Skeletal muscle tissue (tissue), 4 donors: Measurements from ENCODE around the gene GATD1. TPM values are rescaled to one million over a fixed set of nuclear protein-coding genes. Genes with fewer than 3 reads are reported as not detected.
A peak's percentile ranks its signal among the peaks of the same experiment; 100 is the strongest.
"Not testable (repeated sequence)": the region's sequence is repeated elsewhere in the genome, so short reads cannot be mapped to it uniquely, and the experiment has no call there.

Experiments used
- H3K27ac ChIP-seq: one replicate; pipeline ENCODE4 v1.7.0; 2013; ENCODE audit warnings: mild to moderate bottlenecking, low read depth, low read length, inconsistent platforms
- H3K27me3 ChIP-seq, 3 donors: one replicate each; pipeline ENCODE4 v1.7.0; 2013; ENCODE audit warnings: low read length in 3 of 3; ENCODE audit not compliant: control insufficient read depth in 3 of 3, insufficient read depth in 3 of 3
- H3K36me3 ChIP-seq, 3 donors: one replicate each; pipeline ENCODE4 v1.7.0; 2013; ENCODE audit warnings: low read length in 3 of 3; ENCODE audit not compliant: control insufficient read depth in 3 of 3, insufficient read depth in 3 of 3
- H3K4me1 ChIP-seq, 3 donors: one replicate each; pipeline ENCODE4 v1.7.0; 2013; ENCODE audit warnings: low read length in 3 of 3, mild to moderate bottlenecking in 3 of 3; ENCODE audit not compliant: control insufficient read depth in 3 of 3, insufficient read depth in 3 of 3
- H3K4me3 ChIP-seq, 3 donors: one replicate each; pipeline ENCODE4 v1.7.0; 2013; ENCODE audit warnings: low read length in 3 of 3
- H3K9ac ChIP-seq, 3 donors: one replicate each; pipeline ENCODE4 v1.7.0; 2013; ENCODE audit warnings: low read length in 3 of 3, mild to moderate bottlenecking in 3 of 3, moderate library complexity in 2 of 3, low read depth in 1 of 3
- H3K9me3 ChIP-seq, 3 donors: one replicate each; pipeline ENCODE4 v1.7.0; 2013; ENCODE audit warnings: low read length in 3 of 3; ENCODE audit not compliant: control insufficient read depth in 3 of 3
- total RNA-seq: library from RNA; depleted of rRNA; stranded (reverse); fragments of >200 nt; gene quantifications from one replicate; pipeline ENCODE4 v1.2.3, GENCODE V29; 2014
- donor health status: Osteomylitis.

The GATD1 gene
- total RNA-seq, 1 donor from 2014 or later: 14.6 TPM

DNA sequence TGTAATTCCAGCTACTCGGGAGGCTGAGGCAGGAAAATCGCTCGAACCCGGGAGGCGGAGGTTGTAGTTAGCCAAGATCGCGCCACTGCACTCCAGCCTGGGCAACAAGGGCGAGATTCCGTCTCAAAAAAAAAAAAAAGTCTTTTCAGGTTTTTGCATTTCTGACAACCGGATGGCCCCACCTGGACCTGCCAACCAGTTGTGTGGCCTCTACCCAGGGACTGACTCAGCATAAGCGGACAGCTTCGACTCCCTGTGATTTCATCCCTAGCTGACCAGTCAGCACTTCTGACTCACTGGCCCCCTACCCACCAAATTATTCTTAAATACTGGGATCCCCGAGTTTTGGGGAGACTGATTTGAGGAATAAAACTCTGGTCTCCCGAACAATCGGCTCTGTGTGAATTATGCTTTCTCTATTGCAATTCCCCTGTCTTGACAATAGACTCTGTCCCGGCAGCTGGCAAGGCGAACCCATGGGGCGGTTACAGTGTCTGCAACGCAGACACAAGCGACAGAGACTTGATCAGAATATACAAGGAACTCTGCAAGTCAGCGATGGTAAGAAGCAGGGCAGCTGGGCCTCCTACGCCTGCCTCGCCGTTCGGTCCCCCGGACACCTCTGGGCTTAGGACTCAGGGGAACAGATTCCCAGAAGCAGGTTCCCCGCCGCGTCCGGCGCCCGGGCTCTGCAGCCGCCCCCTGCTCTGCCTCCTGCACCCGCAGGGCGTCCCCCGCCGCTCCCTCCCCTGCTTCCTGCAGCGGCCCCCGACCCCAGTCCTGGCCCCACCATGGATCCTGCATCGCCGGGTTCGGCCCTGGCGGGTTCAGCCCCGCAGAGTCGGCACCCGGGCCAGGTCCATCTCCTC, 30.8 kb downstream of the GATD1 start:
- peak overlapping the region; percentile 84 for H3K27ac ChIP-seq
- H3K4me1 ChIP-seq: peaks cover 18 to 21% (median 20%) of the 10 kb centered on the region in 3 donors
- peak overlapping the region; percentile 72 to 93 (median 92) for H3K9ac ChIP-seq
- peak overlapping the region; percentile 40 to 86 (median 85) for H3K4me3 ChIP-seq
- no peaks in the 10 kb centered on the region for H3K9me3 ChIP-seq
- H3K27me3 ChIP-seq: peaks cover 0 to 2% (median 0%) of the 10 kb centered on the region in 3 donors
- no peaks in the 10 kb centered on the region for H3K36me3 ChIP-seq

DNA sequence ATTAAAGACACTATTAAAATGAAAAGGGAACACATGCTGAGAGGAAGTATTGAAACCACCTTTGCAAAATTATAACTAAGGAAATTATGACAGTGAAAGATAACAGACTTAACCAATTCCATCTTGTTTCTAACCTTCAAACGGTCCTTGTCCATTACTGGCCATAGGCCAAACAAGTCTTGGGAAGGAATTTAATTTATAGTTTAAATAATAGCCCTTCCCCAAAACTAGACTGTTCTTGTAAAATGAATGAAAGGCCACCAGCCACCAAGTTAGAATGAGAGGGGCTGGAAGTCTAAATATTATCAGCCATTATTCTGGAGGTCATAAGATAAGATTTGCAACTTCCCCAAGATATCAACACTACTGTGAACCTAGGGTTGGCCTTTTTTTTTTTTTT, 31.9 kb downstream of the GATD1 start:
- H3K4me3 ChIP-seq: no peak overlapping the region
- no peaks in the 10 kb centered on the region for H3K36me3 ChIP-seq
- no peak overlapping the region for H3K27ac ChIP-seq

DNA sequence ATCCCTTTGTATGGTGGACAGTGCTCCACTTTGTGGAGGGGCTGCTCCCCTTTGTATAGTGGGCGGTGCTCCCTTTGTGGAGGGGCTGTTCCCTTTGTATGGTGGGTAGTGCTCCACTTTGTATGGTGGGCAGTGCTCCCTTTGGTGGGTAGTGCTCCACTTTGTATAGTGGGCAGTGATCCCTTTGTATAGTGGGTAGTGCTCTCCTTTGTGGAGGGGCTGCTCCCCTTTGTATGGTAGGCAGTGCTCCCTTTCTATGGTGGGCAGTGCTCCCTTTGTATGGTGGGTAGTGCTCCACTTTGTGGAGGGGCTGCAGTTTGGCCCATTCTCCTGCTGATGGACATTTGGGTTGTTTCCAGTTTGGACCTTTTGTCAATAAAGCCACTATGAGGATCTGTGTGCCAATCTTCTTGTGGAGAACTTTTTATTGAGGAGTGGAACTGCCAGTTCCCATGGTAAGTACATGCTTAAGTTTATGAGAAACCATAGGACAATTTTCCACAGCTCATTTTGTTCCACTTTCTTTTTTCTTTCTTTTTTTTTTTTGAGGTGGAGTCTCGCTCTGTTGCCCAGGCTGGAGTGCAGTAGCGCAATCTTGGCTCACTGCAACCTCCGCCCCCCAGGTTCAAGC, 34.6 kb downstream of the GATD1 start:
- Histone ChIP-seq H3K9me3 (no peaks in the 10 kb centered on the region), H3K27me3 (peaks cover 0 to 2% (median 0%) of the 10 kb centered on the region in 3 donors), H3K4me3 (no peak overlapping the region), H3K36me3 (no peaks in the 10 kb centered on the region), H3K4me1 (peaks cover 0 to 5% (median 2%) of the 10 kb centered on the region in 3 donors), H3K9ac (no peak overlapping the region), H3K27ac (no peak overlapping the region)

More for the DNA sequence above, 31.9 kb downstream of the GATD1 start:
- Histone ChIP-seq H3K9me3 (no peaks in the 10 kb centered on the region), H3K4me1 (peaks cover 18 to 21% (median 20%) of the 10 kb centered on the region in 3 donors), H3K27me3 (peaks cover 0 to 2% (median 0%) of the 10 kb centered on the region in 3 donors), H3K9ac (no peak overlapping the region)

DNA sequence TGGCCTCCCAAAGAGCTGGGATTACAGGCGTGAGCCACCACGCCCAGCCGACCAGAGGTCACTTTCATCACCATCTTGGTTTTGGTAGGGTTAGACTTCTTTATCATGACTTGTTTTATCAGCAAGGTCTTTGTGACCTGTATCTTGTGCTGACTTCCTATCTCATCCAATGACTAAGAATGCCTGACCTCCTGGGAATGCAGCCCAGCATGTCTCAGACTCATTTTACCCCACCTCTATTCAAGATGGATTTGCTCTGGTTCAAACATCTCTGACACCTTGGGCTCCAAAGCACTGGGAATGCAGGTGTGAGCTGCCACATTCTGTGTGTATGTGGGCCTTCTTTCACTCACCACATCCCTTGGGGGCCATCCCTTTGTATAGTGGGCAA, 35.1 kb downstream of the GATD1 start:
- Histone ChIP-seq H3K4me1 (peaks cover 0 to 5% (median 0%) of the 10 kb centered on the region in 3 donors), H3K27ac (no peak overlapping the region), H3K9ac (no peak overlapping the region), H3K27me3 (peaks cover 0 to 5% (median 0%) of the 10 kb centered on the region in 3 donors), H3K4me3 (no peak overlapping the region), H3K36me3 (no peaks in the 10 kb centered on the region), H3K9me3 (no peaks in the 10 kb centered on the region)

DNA sequence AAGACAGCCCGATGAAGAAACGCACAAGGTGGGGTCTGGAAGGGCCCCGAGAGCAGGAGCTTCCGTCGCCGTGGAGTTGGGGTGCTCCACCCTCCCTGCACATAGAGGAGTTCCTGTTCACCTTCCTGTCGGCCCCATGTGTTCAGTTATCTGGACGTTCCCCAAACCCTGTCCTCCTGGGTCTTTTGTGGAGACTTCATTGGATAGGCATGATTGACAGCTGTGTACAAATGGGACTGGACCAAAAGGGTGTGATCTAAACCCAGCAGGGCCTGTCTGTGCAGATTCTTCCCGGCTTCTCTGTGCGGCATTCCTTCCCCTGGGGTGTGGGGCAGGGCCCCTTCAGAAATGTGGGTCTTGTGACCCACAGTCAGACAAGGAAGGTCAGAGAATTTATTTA, 39.4 kb downstream of the GATD1 start:
- H3K36me3 ChIP-seq, H3K4me3 ChIP-seq, H3K9me3 ChIP-seq, H3K27ac ChIP-seq, H3K4me1 ChIP-seq, H3K9ac ChIP-seq: not testable (repeated sequence)
- peaks cover 0 to 12% (median 9%) of the 10 kb centered on the region in 3 donors for H3K27me3 ChIP-seq

DNA sequence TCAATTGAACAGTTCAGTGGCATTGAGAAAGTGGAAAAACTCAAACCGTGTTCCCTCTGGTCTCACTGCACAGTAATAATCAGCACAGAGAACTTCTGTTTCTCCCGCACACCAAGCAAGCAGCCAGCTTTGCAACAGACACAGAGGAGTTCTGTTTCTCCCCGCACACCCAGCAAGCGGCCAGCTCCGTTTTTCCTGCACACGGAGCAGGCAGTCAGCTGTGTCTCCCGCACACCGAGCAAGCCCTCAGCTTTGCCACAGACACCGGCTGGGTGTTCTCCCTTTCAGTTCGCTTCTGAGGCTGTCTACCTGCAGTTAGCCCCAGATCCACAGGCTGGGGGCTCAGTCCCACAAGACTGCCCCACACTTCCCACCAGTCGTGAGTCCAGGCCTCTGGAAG, 39.9 kb downstream of the GATD1 start:
- H3K9ac ChIP-seq: no peak overlapping the region
- H3K27ac ChIP-seq: no peak overlapping the region

DNA sequence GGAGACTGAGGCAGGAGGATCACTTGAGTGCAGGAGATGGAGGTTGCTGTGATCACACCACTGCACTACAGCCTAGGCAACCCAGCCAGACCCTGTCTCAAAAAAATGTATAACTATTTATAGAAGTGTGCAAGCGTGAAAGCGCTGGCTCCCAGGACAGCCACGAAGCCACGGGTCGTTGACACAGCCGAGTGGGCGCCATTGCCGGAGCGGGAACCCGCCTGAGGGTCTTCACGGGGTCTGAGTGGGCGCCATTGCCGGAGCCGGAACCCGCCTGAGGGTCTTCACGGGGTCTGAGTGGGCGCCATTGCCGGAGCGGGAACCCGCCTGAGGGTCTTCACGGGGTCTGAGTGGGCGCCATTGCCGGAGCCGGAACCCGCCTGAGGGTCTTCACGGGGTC, 42.7 kb downstream of the GATD1 start:
- not testable (repeated sequence) for H3K4me3 ChIP-seq, H3K9ac ChIP-seq, H3K36me3 ChIP-seq, H3K9me3 ChIP-seq, H3K27me3 ChIP-seq, H3K27ac ChIP-seq, H3K4me1 ChIP-seq

More for the DNA sequence above, 39.9 kb downstream of the GATD1 start:
- Histone ChIP-seq H3K4me3 (no peak overlapping the region), H3K9me3 (no peaks in the 10 kb centered on the region), H3K27me3 (peaks cover 0 to 10% (median 9%) of the 10 kb centered on the region in 3 donors), H3K4me1 (no peaks in the 10 kb centered on the region), H3K36me3 (no peaks in the 10 kb centered on the region)

DNA sequence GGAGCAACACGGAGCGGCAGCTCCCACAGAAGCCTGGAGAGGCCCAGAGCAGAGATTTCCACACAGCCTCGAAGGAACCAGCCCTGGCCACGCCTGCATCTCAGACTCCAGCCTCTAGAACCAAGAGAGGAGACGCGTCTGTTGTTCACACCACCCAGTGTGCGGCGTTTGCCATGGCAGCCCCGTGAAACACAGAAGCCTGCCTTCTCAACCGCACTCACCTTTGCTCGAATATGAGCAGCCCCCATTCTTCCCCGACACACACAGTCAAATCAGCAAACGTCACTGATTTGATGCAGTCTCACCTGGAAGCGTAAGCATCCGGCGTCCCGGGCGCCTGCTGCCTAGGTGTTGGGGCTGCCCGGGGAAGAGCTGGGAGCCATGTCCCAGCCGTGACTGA, 44.2 kb downstream of the GATD1 start:
- H3K27me3 ChIP-seq: peaks cover 0 to 10% (median 9%) of the 10 kb centered on the region in 3 donors
- no peaks in the 10 kb centered on the region for H3K36me3 ChIP-seq
- no peak overlapping the region for H3K9ac ChIP-seq
- no peaks in the 10 kb centered on the region for H3K9me3 ChIP-seq
- peaks cover 0 to 7% (median 6%) of the 10 kb centered on the region in 3 donors for H3K4me1 ChIP-seq
- H3K4me3 ChIP-seq: no peak overlapping the region
- H3K27ac ChIP-seq: no peak overlapping the region

DNA sequence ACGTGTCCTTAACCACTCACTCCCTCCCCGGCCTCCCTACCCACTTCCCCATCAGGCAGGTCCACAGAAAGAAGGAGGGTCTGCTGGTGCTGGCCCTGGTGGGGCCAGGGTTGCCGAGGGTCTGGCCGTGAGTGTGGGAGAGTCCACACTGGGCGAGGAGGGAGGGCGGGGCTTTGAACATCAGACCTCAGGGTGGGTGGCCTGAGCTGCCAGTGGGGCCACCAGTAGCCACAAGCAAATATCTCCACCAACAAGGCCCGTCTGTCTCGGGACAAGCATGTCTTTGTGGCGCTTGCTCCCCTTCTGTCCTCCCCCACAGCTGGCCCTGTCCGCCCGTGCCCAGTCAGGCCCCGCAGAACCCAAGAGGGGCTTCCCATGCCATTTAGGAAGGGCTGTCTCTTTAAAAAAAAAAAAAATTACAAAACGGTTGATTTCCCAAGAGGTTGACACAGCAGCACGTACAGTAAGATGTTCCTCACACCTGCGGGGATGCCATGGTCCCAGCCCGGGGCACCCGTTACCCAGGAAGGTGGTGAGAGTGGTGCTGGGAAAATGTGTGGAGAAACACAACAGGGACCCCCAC, 47.7 kb downstream of the GATD1 start:
- Histone ChIP-seq H3K27me3 (peaks cover 4 to 37% (median 20%) of the 10 kb centered on the region in 3 donors), H3K9ac (no peak overlapping the region), H3K27ac (no peak overlapping the region), H3K36me3 (no peaks in the 10 kb centered on the region), H3K4me1 (peaks cover 4 to 16% (median 12%) of the 10 kb centered on the region in 3 donors), H3K4me3 (no peak overlapping the region), H3K9me3 (no peaks in the 10 kb centered on the region)
